IMR-90 (cell line): ENCODE data around the gene SORBS1. TPM values are rescaled to one million over a fixed set of nuclear protein-coding genes. Genes with fewer than 3 reads are reported as not detected.

Experiments
- ATAC-seq: fragments of 200-7000 bp; cut with Tn5 transposase; 2 replicates; pipeline ENCODE4 v1.9.1; 2020; ENCODE audit warnings: low read depth, mild to moderate bottlenecking, moderate library complexity
- BruUV-seq: library from RNA; stranded (reverse); fragments of 400-500 nt; replicated peaks from 2 replicates; lab custom pipeline; 2021; lab: Mats Ljungman, UMichigan
- CTCF ChIA-PET: fragments of 300-600 bp; formaldehyde crosslinking; extraction: SDS; loops from one replicate; lab custom pipeline; 2021; ENCODE audit warnings: antibody characterized with exemption; lab: Yijun Ruan, JAX
- POLR2A ChIA-PET: fragments of 300-600 bp; sonication (Branson Sonifier 250); formaldehyde crosslinking; loops from one replicate; lab custom pipeline; 2022; ENCODE audit warnings: antibody characterized with exemption; ENCODE audit not compliant: unreplicated experiment; lab: Charles Lee
- DNase-seq: peaks from one replicate; pipeline ENCODE4 v3.0.0; 2013
- H2AFZ ChIP-seq: replicated peaks from 2 replicates; pipeline ENCODE3; 2013; ENCODE audit warnings: low read length, mild to moderate bottlenecking; ENCODE audit not compliant: poor library complexity
- H2AK5ac ChIP-seq: 2 replicates; pipeline ENCODE4 v1.6.1; 2013; ENCODE audit warnings: low read depth, low read length, inconsistent platforms
- H2AK9ac ChIP-seq: replicated peaks from 2 replicates; pipeline ENCODE3; 2013; ENCODE audit warnings: mild to moderate bottlenecking, low read depth, low read length, moderate library complexity; ENCODE audit not compliant: poor library complexity
- H2BK120ac ChIP-seq: 2 replicates; pipeline ENCODE4 v1.6.1; 2013; ENCODE audit warnings: low read depth, low read length, inconsistent platforms
- H2BK15ac ChIP-seq: 3 replicates; pipeline ENCODE4 v1.6.1; 2013; ENCODE audit warnings: low read depth, low read length, inconsistent platforms
- H2BK20ac ChIP-seq: 2 replicates; pipeline ENCODE4 v1.6.1; 2013; ENCODE audit warnings: low read depth, mild to moderate bottlenecking, inconsistent platforms, low read length, moderate library complexity
- H2BK5ac ChIP-seq: 2 replicates; pipeline ENCODE4 v1.6.1; 2013; ENCODE audit warnings: mild to moderate bottlenecking, low read depth, low read length, inconsistent platforms; ENCODE audit not compliant: poor library complexity, severe bottlenecking
- H3K14ac ChIP-seq: replicated peaks from 2 replicates; pipeline ENCODE4 v1.6.1; 2013; ENCODE audit warnings: low read depth, low read length, inconsistent platforms
- H3K18ac ChIP-seq: 2 replicates; pipeline ENCODE4 v1.6.1; 2013; ENCODE audit warnings: low read depth, low read length, control low read depth
- H3K23ac ChIP-seq: 2 replicates; pipeline ENCODE4 v1.6.1; 2013; ENCODE audit warnings: low read depth, low read length, inconsistent platforms
- H3K27ac ChIP-seq: 2 replicates; pipeline ENCODE4 v1.5.1; 2013; ENCODE audit warnings: mild to moderate bottlenecking, control low read depth, low read length; ENCODE audit not compliant: insufficient read depth
- H3K27me3 ChIP-seq: 2 replicates; pipeline ENCODE4 v1.6.1; 2013; ENCODE audit warnings: low read length; ENCODE audit not compliant: control insufficient read depth, insufficient read depth
- H3K36me3 ChIP-seq: 2 replicates; pipeline ENCODE4 v1.6.1; 2013; ENCODE audit warnings: low read length, mixed read lengths; ENCODE audit not compliant: control insufficient read depth, insufficient read depth
- H3K4ac ChIP-seq: 2 replicates; pipeline ENCODE4 v1.6.1; 2013; ENCODE audit warnings: low read depth, low read length, inconsistent platforms
- H3K4me1 ChIP-seq: 2 replicates; pipeline ENCODE4 v1.6.1; 2013; ENCODE audit warnings: low read length, mixed read lengths; ENCODE audit not compliant: control insufficient read depth, insufficient read depth
- H3K4me2 ChIP-seq: 2 replicates; pipeline ENCODE4 v1.6.1; 2013; ENCODE audit warnings: low read depth, mild to moderate bottlenecking, control low read depth, low read length, moderate library complexity
- H3K4me3 ChIP-seq: 2 replicates; pipeline ENCODE4 v1.5.1; 2013; ENCODE audit warnings: low read depth, mild to moderate bottlenecking, control low read depth, low read length, moderate library complexity; ENCODE audit not compliant: insufficient read depth
- H3K56ac ChIP-seq: 2 replicates; pipeline ENCODE4 v1.6.1; 2013; ENCODE audit warnings: low read length, inconsistent platforms; ENCODE audit not compliant: insufficient read depth; ENCODE audit errors: extremely low read depth
- H3K79me1 ChIP-seq, 2 experiments: 2 replicates each; pipeline ENCODE4 v1.6.1; 2013; ENCODE audit warnings: low read length in 2 of 2, inconsistent platforms in 1 of 2, low read depth in 1 of 2
- H3K9ac ChIP-seq: 2 replicates; pipeline ENCODE4 v1.6.1; 2013; ENCODE audit warnings: low read depth, low read length, control low read depth
- H3K9me1 ChIP-seq: 2 replicates; pipeline ENCODE4 v1.6.1; 2013; ENCODE audit warnings: low read length, inconsistent platforms; ENCODE audit not compliant: insufficient read depth
- H3K9me3 ChIP-seq: 2 replicates; pipeline ENCODE4 v1.6.1; 2013; ENCODE audit warnings: low read length; ENCODE audit not compliant: control insufficient read depth, insufficient read depth
- H4K20me1 ChIP-seq: 2 replicates; pipeline ENCODE4 v1.6.1; 2013; ENCODE audit warnings: low read length, inconsistent platforms; ENCODE audit not compliant: insufficient read depth
- H4K5ac ChIP-seq: 2 replicates; pipeline ENCODE4 v1.6.1; 2013; ENCODE audit warnings: mild to moderate bottlenecking, low read depth, low read length, control low read depth
- H4K8ac ChIP-seq, 2 experiments: 2 replicates each; pipeline ENCODE4 v1.6.1; 2013; ENCODE audit warnings: low read depth in 2 of 2, low read length in 2 of 2, control low read depth in 1 of 2, inconsistent platforms in 1 of 2
- H4K91ac ChIP-seq: 2 replicates; pipeline ENCODE4 v1.6.1; 2013; ENCODE audit warnings: low read depth, low read length, inconsistent platforms; ENCODE audit not compliant: insufficient read depth
- CEBPB ChIP-seq: IDR thresholded peaks from 2 replicates; pipeline ENCODE4 v1.6.1; 2012; ENCODE audit warnings: low read depth, low read length, improper control_type of control experiment
- FOS ChIP-seq: fragments of 150-350 bp; IDR thresholded peaks from 2 replicates; pipeline ENCODE4 v1.6.1; 2016; ENCODE audit warnings: low read depth, low read length
- MXI1 ChIP-seq: IDR thresholded peaks from 2 replicates; pipeline ENCODE4 v1.6.1; 2012; ENCODE audit warnings: low read depth, mild to moderate bottlenecking, low read length, moderate library complexity, borderline replicate concordance
- NFE2L2 ChIP-seq: fragments of 150-350 bp; IDR thresholded peaks from 2 replicates; pipeline ENCODE4 v1.6.1; 2016; ENCODE audit warnings: low read depth, mild to moderate bottlenecking, low read length
- WGBS, 2 experiments: methylation state at CpG; one replicate each; pipeline versions ENCODE4 v1.1.5 to v1.1.7; 2013; ENCODE audit warnings: missing lambda C conversion rate in 2 of 2; ENCODE audit not compliant: insufficient read length in 1 of 2; ENCODE audit errors: extremely low coverage in 2 of 2; 5-methylcytosine and 5-hydroxymethylcytosine counted together
- dilution Hi-C: fragments of 300-500 bp; cut with HindIII; formaldehyde crosslinking; loops from one replicate; pipeline ENCODE4 v1.14.3; 2018; ENCODE audit warnings: low sequenced_read_pairs; ENCODE audit not compliant: unreplicated experiment
- in situ Hi-C: fragments of 300-500 bp; cut with MboI; formaldehyde crosslinking; loops from 3 replicates; pipeline ENCODE4 v1.14.3; 2019; ENCODE audit warnings: low sequenced_read_pairs, inconsistent platforms, mixed read lengths
- intact Hi-C: fragments of 100-400 bp; cut with micrococcal nuclease; formaldehyde crosslinking; loops from 2 replicates; pipeline ENCODE4 v1.10.0; 2022
- polyA plus RNA-seq, 3 experiments: library from polyadenylated mRNA; depleted of rRNA; stranded (reverse); fragments of >200 nt; gene quantifications; 2 replicates each; pipeline ENCODE4 v1.2.3, GENCODE V29; 2012; ENCODE audit warnings: low replicate concordance in 1 of 3
- total RNA-seq: library from RNA; depleted of rRNA; stranded (reverse); fragments of >200 nt; gene quantifications from 2 replicates; pipeline ENCODE4 v1.2.3, GENCODE V29; 2012

Gene SORBS1
- total and polyA plus RNA-seq, 2 of the 4 experiments (the other 2 are of a cell fraction) = 0.18 to 0.32 TPM

DNA sequence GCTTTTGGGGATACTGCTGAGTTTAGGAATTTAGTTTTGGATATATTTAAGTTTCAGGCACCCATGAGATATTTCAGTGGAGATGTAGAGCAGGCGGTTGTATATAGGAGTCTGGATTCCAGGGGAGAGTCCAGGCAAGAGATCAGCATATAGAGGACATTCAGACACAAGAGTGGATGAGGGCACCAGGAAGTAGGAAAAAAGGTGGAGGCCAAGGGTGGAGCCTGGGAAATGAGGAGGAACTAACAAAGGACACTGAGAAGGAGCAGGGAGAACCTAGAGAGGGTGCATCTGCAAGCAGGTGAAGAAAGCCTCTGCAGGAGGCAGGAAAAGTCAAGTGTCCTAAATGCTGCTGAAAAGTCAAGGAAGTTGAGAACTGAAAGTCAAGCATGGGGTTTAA lies 257.2 kb downstream of the SORBS1 start:
- peak overlapping the region; percentile 34; the same call in 1 of the 2 replicates for H3K4ac ChIP-seq
- no peak for TF ChIP-seq CEBPB
- no peak for TF ChIP-seq FOS
- TF ChIP-seq MXI1 = no peak
- no peak for TF ChIP-seq NFE2L2
- H3K9me3 ChIP-seq = no peaks in the 10 kb centered on the region
- no peak overlapping the region for H3K56ac ChIP-seq
- H3K4me2 ChIP-seq = no peak overlapping the region
- H2AFZ ChIP-seq = no peak overlapping the region
- ATAC-seq = no peak
- no peak overlapping the region for H3K4me3 ChIP-seq
- no peak overlapping the region for H2BK5ac ChIP-seq
- no peak overlapping the region for H3K9ac ChIP-seq
- peak overlapping the region; percentile 19 for H3K14ac ChIP-seq
- no peak overlapping the region for H4K5ac ChIP-seq
- no TSS peak for BruUV-seq
- dilution Hi-C loops = no loop called here
- CTCF ChIA-PET = interaction anchor here (1.2 kb wide), 1 partner anchor 16 kb away, joined by 4 read pairs; no protein-coding TSS in a partner anchor
- H2BK120ac ChIP-seq = no peak overlapping the region
- intact Hi-C loops = no loop called here
- WGBS, 2 experiments = 100% methylated on average over 1 of the region's 1 CpG; no CpG with 5 or more reads in 1 of the 2 experiments
- no peak overlapping the region for H3K23ac ChIP-seq
- DNase-seq = no peak
- no peaks in the 10 kb centered on the region for H3K27me3 ChIP-seq
- H3K36me3 ChIP-seq = no peaks in the 10 kb centered on the region
- peaks cover 9% of the 10 kb centered on the region for H3K9me1 ChIP-seq
- H2AK9ac ChIP-seq = no peak overlapping the region
- POLR2A ChIA-PET = no interaction called here
- H4K8ac ChIP-seq = no peak overlapping the region; a peak in 1 of 4 replicates
- H2BK15ac ChIP-seq = 0 out of 3 replicates have a peak overlapping the region, but pooled peaks have one; percentile 60
- peaks cover 3% of the 10 kb centered on the region; the same call in 1 of the 2 replicates for H4K20me1 ChIP-seq
- peak overlapping the region; percentile 39; the same call in 1 of the 2 replicates for H2BK20ac ChIP-seq
- no peak overlapping the region for H3K27ac ChIP-seq
- peak overlapping the region; percentile 69; the same call in 1 of the 2 replicates for H2AK5ac ChIP-seq
- 0 out of 2 replicates have a peak overlapping the region, but pooled peaks have one; percentile 23 for H4K91ac ChIP-seq
- H3K79me1 ChIP-seq = no peaks in the 10 kb centered on the region
- H3K18ac ChIP-seq = 0 out of 2 replicates have a peak overlapping the region, but pooled peaks have one; percentile 43
- in situ Hi-C loops = no loop called here
- peaks cover 13% of the 10 kb centered on the region for H3K4me1 ChIP-seq
